ENCODE results near the gene PDE6D. TPM values are rescaled to one million over a fixed set of nuclear protein-coding genes. Genes with fewer than 3 reads are reported as not detected.

The PDE6D gene
- total RNA-seq, 1 donor from 2014 or later = 18.7 TPM

DNA sequence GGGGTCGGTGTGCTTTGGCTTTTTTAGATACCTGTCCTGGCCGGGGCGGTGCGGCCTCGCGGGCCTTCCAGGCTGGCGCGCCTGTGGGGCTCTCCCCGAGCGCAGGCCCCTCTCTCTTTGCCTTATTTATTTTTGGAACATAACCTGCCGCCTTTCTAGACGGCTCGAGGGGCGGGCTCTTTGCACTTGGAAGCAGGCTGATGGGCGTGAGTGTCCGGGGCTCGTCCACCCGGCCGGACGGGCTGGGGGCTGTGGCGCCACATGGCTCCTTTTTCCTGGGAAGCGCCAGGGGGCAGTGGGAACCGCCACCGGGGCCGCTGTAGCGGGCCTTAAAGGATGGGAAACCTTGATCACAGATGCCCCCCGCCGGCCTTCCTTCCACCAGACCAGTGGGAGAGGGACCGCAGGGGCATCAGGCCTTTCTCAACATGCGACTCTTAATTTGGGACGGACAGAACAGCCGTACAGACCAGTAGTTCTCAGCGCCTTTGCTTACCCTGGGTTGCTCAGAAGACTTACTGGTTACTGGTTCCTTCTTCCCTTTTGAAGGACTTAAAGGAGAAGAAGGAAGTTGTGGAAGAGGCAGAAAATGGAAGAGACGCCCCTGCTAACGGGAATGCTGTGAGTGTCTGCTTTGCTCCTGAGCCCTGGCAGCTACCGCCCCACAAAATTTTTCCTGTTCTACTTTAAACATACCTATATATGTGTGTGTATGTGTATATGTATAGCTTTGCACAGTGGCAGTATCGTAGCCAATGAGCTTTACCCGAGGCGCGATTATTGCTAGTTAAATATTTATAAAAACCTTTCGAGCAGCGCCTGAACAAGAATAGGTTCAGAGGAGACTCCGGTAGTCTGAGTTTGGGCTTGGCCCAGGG, 70.0 kb downstream of the PDE6D start:
- intact Hi-C loops (cut with DNase I) = loop anchor here (5.0 kb wide), 2 partner anchors 34 to 99 kb away; no protein-coding TSS in a partner anchor
- Histone ChIP-seq H3K36me3 (peaks cover 22% of the 10 kb centered on the region), H3K9me3 (no peaks in the 10 kb centered on the region), H3K27ac (peak overlapping the region; percentile 99), H3K27me3 (no peaks in the 10 kb centered on the region), H3K4me3 (peak overlapping the region; percentile 99), H3K4me1 (peaks cover 25% of the 10 kb centered on the region)
- no peak for ATAC-seq
- TF ChIP-seq, protein P1, sequence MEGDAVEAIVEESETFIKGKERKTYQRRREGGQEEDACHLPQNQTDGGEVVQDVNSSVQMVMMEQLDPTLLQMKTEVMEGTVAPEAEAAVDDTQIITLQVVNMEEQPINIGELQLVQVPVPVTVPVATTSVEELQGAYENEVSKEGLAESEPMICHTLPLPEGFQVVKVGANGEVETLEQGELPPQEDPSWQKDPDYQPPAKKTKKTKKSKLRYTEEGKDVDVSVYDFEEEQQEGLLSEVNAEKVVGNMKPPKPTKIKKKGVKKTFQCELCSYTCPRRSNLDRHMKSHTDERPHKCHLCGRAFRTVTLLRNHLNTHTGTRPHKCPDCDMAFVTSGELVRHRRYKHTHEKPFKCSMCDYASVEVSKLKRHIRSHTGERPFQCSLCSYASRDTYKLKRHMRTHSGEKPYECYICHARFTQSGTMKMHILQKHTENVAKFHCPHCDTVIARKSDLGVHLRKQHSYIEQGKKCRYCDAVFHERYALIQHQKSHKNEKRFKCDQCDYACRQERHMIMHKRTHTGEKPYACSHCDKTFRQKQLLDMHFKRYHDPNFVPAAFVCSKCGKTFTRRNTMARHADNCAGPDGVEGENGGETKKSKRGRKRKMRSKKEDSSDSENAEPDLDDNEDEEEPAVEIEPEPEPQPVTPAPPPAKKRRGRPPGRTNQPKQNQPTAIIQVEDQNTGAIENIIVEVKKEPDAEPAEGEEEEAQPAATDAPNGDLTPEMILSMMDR (IDR thresholded peaks at IDR 0.05) = no peak
- peak; percentile 79 for DNase-seq

DNA sequence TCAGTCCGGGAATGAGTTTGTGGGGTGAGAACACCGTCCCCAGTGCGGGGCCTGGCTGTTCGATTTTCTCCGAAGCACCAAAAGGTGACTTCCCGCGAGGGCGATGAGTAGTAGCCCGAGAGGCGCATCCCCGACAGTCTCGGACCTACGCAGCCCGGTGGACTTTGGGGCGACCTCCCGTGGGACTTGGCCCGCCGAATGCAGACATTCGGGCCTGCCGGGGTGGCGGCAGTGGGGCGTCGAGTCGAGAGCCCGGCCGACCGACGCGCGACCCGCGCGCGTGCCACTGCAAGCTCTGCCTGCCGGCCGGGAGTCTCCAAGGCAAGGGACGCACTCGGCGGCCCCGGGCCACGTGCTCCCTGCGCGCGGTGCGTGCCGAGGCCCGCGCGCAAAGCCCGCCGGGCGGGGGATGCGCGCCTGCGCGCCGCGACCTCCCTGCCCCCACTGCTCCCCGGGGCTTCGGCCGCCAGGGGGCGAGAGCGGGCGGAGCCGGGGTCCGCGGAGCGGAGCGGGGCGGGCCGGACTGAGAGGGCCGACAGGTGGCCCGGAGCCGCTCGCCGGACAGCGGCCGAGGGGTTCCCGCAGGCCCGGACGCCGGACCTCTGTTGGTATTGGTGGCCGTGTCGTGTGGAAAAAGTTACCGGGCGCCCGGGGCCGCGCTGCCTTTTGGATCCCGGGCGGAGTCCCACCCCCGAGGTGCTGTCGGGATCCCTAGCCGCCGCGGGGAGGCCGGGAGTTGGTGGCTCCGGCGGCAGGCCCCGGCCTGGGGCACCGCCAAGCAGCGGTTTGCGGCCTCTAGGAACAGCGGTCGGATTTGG, 70.9 kb downstream of the PDE6D start:
- Histone ChIP-seq H3K36me3 (peaks cover 22% of the 10 kb centered on the region), H3K4me3 (peak overlapping the region; percentile 99), H3K27ac (peak overlapping the region; percentile 99), H3K4me1 (peaks cover 33% of the 10 kb centered on the region), H3K9me3 (no peaks in the 10 kb centered on the region), H3K27me3 (no peaks in the 10 kb centered on the region)
- intact Hi-C loops (cut with DNase I) = loop anchor here (5.0 kb wide), 2 partner anchors 33 to 98 kb away; no protein-coding TSS in a partner anchor
- peak; percentile 92 for DNase-seq
- peak; percentile 56 for ATAC-seq
- TF ChIP-seq, protein P1 (IDR thresholded peaks at IDR 0.05) = peak; percentile 65

DNA sequence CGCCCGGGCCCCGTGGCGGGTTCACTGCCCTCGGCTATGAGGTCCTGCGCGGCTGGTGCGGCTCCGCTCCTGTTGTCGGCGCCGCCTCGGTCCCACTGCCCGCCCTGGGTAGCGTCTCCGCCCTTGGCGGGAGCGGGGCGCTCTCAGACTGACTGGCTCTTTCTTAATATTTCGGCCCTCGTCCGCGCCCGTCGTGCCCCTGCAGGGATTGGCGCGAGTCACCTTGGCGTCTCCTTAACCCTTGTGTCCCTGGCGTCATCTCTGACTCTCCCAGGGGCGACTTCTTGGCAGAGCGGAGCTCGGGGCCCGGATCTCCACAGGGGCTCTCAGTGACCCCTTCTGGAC, 71.5 kb downstream of the PDE6D start:
- ATAC-seq (no peak), DNase-seq (peak; percentile 83)
- TF ChIP-seq, protein P1 (IDR thresholded peaks at IDR 0.05) = no peak
- Histone ChIP-seq H3K27ac (peak overlapping the region; percentile 99), H3K36me3 (peaks cover 22% of the 10 kb centered on the region), H3K27me3 (no peaks in the 10 kb centered on the region), H3K4me1 (peaks cover 30% of the 10 kb centered on the region), H3K4me3 (peak overlapping the region; percentile 99), H3K9me3 (no peaks in the 10 kb centered on the region)
- intact Hi-C loops (cut with DNase I) = no loop called here

- intact Hi-C loops (cut with DNase I) = no loop called here
Measured at GRCh38 chr2:231708773-231709635, 72.1 kb downstream of the PDE6D start.

More at GRCh38 chr2:231708773-231709635, 72.1 kb downstream of the PDE6D start:
- H3K27ac ChIP-seq = peak overlapping the region; percentile 99
- H3K36me3 ChIP-seq = peaks cover 22% of the 10 kb centered on the region
- no peaks in the 10 kb centered on the region for H3K27me3 ChIP-seq
- TF ChIP-seq, protein P1 (IDR thresholded peaks at IDR 0.05) = peak; percentile 28
- DNase-seq (peak; percentile 87), ATAC-seq (no peak)
- no peaks in the 10 kb centered on the region for H3K9me3 ChIP-seq
- peak overlapping the region; percentile 99 for H3K4me3 ChIP-seq
- peaks cover 30% of the 10 kb centered on the region for H3K4me1 ChIP-seq
